HCT116 (cell line): Measurements from ENCODE around the gene OGFOD2.

Experiments
- CTCF ChIP-seq, 3 experiments: fragments of 200-600 bp in 1 of 3; sonication (generic) in 1 of 3; IDR thresholded peaks in 2 of 3; conservative IDR thresholded peaks in 1 of 3; 2 replicates each; pipeline ENCODE4 v1.5.1; 2012 to 2017; ENCODE audit warnings: low read depth in 2 of 3, low read length in 2 of 3, antibody characterized with exemption in 1 of 3, borderline replicate concordance in 1 of 3, control low read depth in 1 of 3, mild to moderate bottlenecking in 1 of 3, mixed read lengths in 1 of 3, mixed run types in 1 of 3, moderate library complexity in 1 of 3; ENCODE audit not compliant: insufficient read depth in 1 of 3
- EZH2 ChIP-seq: fragments of 200-600 bp; sonication (generic); IDR thresholded peaks from 2 replicates; pipeline ENCODE4 v1.6.1; 2017; ENCODE audit warnings: antibody characterized with exemption, mixed run types
- EZH2phosphoT487 ChIP-seq: fragments of 200-600 bp; IDR thresholded peaks from 2 replicates; pipeline ENCODE4 v1.6.1; 2018; ENCODE audit warnings: antibody characterized with exemption, borderline replicate concordance
- FOSL1 ChIP-seq: IDR thresholded peaks from 2 replicates; pipeline ENCODE4 v1.6.1; 2012; ENCODE audit warnings: low read depth
- MAX ChIP-seq: IDR thresholded peaks from 2 replicates; pipeline ENCODE4 v1.6.1; 2012
- POLR2A ChIP-seq: IDR thresholded peaks from 2 replicates; pipeline ENCODE4 v1.7.0; 2011; ENCODE audit warnings: borderline replicate concordance; ENCODE audit not compliant: insufficient read depth, insufficient read length; ENCODE audit errors: extremely low read depth
- POLR2AphosphoS5 ChIP-seq: IDR thresholded peaks from 2 replicates; pipeline ENCODE4 v1.6.1; 2011; ENCODE audit warnings: mild to moderate bottlenecking, low read depth, low read length, moderate library complexity
- SP1 ChIP-seq: IDR thresholded peaks from 2 replicates; pipeline ENCODE4 v1.6.1; 2012; ENCODE audit warnings: low read depth
- ZNF274 ChIP-seq: fragments of 200-500 bp; sonication (Bioruptor generic); IDR thresholded peaks from 2 replicates; pipeline ENCODE4 v1.6.1; 2014; ENCODE audit warnings: mild to moderate bottlenecking, low read depth, low read length, inconsistent platforms
- TF ChIP-seq, protein P1 (sequence below): IDR thresholded peaks from 2 replicates; pipeline ENCODE4 v1.6.1; 2012; ENCODE audit warnings: low read depth

DNA sequence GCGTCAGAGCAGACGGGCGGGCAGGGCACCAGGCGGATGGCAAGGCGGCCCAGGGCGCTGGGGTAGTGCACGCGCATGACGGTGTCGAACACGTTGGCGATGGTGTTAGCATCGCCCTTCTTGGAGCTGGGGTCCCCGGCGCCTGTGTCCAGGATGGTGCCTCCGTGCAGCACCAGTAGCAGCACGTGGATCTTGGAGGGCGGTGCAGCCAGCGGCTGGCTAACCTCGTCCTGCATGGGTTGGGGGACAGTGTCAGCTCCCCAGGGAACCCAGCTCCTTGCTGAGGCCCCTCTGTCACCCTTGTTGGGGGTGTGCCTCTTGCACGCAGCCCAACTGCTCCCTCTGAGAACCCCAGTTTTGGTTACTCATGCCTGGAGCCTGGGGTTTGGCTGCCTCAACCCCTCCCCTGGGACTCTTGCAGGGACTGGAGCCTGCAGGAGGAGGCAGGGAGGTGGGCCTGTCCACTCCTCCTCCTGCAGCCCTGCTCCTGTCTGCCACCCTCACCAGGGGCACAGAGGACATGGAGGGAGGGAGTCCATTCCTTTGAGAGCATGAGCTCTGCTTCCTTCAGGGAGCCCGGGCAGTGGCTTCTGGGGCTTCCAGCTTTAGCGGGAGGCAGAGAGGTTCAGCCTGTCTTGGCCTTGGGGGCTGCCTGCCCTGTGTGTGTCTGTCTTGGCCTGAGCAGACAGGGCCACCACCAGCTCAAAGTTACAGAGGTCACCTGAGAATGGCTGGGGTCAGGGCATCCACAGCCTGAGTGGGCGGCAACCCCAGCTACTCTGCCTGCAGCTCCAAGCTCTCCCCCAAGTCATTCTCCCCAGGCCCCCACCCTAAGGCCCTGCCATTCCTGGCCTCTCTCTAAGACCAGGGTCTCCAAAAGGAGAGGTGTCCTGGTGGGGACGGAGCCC, 22.6 kb downstream of the OGFOD2 start:
- TF ChIP-seq MAX = no peak
- TF ChIP-seq SP1 = no peak
- no peak for TF ChIP-seq POLR2AphosphoS5
- TF ChIP-seq ZNF274 = no peak
- TF ChIP-seq, protein P1, sequence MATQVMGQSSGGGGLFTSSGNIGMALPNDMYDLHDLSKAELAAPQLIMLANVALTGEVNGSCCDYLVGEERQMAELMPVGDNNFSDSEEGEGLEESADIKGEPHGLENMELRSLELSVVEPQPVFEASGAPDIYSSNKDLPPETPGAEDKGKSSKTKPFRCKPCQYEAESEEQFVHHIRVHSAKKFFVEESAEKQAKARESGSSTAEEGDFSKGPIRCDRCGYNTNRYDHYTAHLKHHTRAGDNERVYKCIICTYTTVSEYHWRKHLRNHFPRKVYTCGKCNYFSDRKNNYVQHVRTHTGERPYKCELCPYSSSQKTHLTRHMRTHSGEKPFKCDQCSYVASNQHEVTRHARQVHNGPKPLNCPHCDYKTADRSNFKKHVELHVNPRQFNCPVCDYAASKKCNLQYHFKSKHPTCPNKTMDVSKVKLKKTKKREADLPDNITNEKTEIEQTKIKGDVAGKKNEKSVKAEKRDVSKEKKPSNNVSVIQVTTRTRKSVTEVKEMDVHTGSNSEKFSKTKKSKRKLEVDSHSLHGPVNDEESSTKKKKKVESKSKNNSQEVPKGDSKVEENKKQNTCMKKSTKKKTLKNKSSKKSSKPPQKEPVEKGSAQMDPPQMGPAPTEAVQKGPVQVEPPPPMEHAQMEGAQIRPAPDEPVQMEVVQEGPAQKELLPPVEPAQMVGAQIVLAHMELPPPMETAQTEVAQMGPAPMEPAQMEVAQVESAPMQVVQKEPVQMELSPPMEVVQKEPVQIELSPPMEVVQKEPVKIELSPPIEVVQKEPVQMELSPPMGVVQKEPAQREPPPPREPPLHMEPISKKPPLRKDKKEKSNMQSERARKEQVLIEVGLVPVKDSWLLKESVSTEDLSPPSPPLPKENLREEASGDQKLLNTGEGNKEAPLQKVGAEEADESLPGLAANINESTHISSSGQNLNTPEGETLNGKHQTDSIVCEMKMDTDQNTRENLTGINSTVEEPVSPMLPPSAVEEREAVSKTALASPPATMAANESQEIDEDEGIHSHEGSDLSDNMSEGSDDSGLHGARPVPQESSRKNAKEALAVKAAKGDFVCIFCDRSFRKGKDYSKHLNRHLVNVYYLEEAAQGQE = no peak
- no peak for TF ChIP-seq CTCF (IDR thresholded peaks at IDR 0.05 in 2 of 3, conservative IDR thresholded peaks at IDR 0.05 in 1 of 3; ENCODE audit: borderline replicate concordance in 1 of 3, insufficient read depth in 1 of 3, low read depth in 2 of 3, low read length in 2 of 3)
- TF ChIP-seq POLR2A = no peak
- no peak for TF ChIP-seq FOSL1
- no peak for TF ChIP-seq EZH2phosphoT487
- TF ChIP-seq EZH2 = no peak
